GM10266 (cell line): ENCODE measurements around the gene NCS1.

ENCODE experiments used
- DNase-seq: peaks from one replicate; pipeline ENCODE4 v3.0.0; 2012; ENCODE audit errors: extremely low spot score
- CTCF ChIP-seq: IDR thresholded peaks from 2 replicates; pipeline ENCODE4 v1.5.1; 2012; ENCODE audit warnings: mild to moderate bottlenecking, low read depth; ENCODE audit not compliant: control insufficient read depth, insufficient read depth; ENCODE audit errors: missing control alignments

Gene NCS1

GRCh38 chr9:130193531-130194377 is 21.6 kb downstream of the NCS1 start:
- no peak for TF ChIP-seq CTCF
- no peak for DNase-seq

DNA sequence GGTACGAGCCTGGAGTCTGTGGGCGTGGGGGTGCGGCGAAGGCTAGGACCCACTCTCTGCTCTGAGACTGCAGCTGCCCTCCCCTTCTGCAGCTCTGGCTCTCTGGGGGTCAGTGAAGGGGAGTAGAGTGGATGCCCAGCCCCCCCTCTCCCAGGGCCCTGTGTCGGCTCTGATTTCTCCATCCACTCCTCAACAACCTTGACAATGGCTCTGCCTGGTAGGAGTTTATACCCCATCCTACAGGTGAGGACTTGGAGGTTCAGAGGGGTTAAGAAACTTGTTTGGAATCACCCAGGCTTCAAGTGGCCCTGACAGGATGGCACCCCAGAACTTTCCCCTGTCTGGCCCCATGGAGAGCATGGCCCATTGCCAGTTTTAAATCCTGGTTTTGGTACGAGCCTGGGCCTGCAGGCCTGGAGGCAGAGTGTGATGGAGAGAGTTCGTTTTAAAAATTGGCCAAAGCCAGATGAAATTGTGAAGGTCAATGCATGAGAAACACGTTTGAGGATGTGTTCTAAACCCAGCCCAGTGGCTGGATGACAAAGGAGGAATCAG is 22.3 kb downstream of the NCS1 start:
- no peak for TF ChIP-seq CTCF
- no peak for DNase-seq

GRCh38 chr9:130195638-130196037 is 23.4 kb downstream of the NCS1 start:
- no peak for DNase-seq
- no peak for TF ChIP-seq CTCF

DNA sequence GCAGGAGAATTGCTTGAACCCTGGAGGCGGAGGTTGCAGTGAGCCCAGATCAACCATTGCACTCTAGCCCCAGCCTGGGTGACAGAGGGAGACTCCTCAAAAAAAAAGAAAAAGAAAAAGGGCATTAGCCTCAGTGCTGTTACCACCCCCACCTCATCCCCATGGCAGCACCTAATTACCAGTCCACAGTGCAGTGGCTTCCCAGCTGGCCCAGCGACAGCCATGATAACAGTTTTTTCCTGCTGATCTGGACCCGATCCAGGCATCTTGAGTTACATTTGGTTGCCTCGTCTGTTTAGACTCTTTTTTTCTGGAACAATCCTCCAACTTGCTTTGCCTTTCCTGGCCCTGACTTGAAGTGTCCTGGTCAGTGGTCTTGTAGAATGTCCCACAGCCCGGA is 24.4 kb downstream of the NCS1 start:
- no peak for DNase-seq

GRCh38 chr9:130197386-130197785 is 25.2 kb downstream of the NCS1 start:
- no peak for DNase-seq
- TF ChIP-seq CTCF, result no peak

More for the DNA sequence above, 24.4 kb downstream of the NCS1 start:
- TF ChIP-seq CTCF, result no peak

DNA sequence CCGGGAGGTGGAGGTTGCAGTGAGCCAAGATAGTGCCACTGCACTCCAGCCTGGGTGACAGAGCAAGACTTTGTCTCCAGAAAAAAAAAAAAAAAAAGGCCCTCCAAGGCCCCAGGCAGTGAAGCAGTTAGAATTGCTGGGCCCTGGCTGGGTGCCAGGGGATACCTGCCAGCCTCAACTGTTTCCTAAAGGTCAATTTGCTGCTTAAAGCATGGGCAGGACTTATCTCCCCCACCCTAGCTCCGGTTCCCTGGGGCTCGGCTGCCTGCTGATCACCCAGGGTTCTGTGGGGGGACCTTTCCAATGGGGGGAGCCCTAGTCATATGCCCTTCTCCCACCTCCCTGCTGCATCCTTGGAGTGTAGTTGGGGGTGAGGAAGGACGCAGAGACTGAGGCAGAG is 25.7 kb downstream of the NCS1 start:
- no peak for DNase-seq
- TF ChIP-seq CTCF, result no peak
